WI38 (cell line): ENCODE results near the gene KRTAP5-6.

Experiments used
- H3K4me3 ChIP-seq: 2 replicates; pipeline ENCODE4 v1.5.1; 2011; ENCODE audit warnings: low read depth, mild to moderate bottlenecking, control low read depth, low read length
- TF ChIP-seq, protein P1 (sequence below): IDR thresholded peaks from 2 replicates; pipeline ENCODE4 v1.5.1; 2012; ENCODE audit warnings: low read depth, mild to moderate bottlenecking, control low read depth, low read length

The KRTAP5-6 gene

DNA sequence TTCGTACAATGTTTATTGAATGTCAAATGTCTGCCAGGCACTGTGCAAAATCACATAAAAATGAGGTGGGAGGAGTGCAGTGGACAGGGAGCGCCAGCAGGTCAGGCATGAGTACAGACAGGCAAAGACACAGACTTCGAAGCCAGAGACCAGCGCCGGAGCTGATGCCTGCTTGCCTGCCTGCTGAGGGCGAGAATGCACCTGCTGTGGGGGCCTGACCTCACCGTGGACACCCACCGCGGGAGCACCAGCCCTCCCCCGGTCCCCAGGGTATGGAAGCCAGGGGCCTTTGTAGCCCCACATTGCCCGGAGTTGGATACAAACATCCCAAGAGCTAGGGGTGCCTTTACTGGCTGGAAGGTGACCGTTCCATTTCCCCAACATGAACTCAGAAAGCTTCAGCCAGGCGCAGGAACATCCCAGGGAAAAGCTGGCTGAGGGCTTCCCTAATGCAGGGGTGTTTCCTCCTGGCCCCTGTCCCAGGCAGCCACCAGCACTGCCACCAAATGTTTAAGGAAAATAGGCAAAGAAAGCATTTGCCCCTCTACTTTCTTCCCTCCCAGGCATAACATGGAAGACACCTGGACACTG, 35.5 kb downstream of the KRTAP5-6 start:
- TF ChIP-seq, protein P1, sequence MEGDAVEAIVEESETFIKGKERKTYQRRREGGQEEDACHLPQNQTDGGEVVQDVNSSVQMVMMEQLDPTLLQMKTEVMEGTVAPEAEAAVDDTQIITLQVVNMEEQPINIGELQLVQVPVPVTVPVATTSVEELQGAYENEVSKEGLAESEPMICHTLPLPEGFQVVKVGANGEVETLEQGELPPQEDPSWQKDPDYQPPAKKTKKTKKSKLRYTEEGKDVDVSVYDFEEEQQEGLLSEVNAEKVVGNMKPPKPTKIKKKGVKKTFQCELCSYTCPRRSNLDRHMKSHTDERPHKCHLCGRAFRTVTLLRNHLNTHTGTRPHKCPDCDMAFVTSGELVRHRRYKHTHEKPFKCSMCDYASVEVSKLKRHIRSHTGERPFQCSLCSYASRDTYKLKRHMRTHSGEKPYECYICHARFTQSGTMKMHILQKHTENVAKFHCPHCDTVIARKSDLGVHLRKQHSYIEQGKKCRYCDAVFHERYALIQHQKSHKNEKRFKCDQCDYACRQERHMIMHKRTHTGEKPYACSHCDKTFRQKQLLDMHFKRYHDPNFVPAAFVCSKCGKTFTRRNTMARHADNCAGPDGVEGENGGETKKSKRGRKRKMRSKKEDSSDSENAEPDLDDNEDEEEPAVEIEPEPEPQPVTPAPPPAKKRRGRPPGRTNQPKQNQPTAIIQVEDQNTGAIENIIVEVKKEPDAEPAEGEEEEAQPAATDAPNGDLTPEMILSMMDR: no peak
- H3K4me3 ChIP-seq: no peak overlapping the region

DNA sequence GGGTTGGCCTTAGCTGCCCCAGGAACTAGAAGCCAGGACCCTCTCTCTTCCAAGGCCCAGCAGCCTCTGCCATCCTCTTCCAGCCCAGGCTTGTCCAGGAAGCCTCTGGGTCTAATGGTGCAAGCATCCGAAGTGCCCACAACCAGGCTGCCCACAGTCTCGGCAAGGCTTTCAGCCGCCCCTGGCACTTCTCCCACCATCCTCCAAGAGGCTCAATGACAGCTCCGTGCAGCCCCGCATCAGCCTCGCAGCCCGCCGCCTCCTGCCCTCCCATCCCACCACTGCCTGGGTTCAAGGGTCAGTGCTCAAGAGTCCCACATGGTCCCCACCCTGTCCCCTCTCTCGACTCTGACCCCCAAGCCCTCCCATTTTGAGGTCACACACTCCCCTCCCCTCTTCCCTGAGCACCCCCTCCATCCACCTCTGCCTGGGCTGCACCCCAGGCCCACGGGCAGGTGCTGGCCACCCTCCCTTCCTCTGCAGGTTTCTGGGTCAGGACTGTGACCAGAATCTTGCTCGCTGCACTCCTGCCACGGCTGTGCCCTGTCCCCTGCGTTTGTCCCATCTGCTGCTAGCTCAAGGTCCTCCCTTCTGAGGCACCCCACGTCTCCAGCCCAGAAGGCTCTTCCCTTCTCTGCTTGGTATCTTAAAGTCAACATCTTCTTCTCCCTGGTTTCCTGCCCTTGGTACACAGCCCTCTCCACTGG, 36.2 kb downstream of the KRTAP5-6 start:
- TF ChIP-seq, protein P1: no peak

DNA sequence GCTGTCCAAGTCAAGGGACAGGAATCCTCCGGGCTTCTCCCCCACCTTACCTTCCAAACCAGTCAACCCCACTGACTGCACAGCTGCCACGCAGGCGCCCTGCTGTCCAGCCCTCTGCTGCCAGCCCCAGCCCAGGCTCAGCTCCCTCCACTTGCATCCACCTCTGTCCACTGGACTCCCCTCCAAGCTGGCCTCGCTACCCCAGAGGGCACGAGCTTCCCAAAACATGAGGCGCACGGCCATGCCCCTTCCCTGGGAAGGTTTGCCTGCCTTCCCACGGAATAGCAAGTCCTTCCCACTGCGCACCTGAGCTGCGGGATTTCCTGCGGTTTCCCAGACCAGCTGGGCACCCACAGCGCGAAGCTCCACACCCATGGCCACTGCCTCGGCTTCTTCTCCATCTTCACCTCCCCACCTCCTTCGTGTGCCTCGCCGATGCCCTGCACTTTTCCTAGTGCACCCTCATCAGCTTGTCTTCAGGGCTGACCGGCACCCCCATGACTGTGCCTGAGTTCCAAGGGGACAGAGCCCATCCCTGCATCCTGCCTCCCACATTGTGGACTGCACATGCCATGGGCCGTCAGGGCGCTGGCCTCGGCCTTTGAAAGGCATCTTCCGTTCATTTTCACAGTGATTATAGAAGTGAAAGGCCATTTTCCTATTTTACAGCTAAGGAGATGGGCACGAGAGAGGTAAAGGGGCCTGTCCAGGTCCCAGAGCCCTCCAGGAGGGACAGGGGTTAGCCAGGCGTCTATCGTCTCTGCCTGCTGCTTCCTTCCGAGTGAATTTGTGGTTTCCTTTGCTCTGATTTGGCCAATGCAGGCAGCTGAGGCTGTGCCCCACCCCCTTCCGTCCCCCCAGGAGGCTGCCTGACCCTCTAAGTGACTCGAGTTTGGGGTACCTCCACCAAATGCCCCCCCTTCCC, 37.0 kb downstream of the KRTAP5-6 start:
- TF ChIP-seq, protein P1: no peak
- no peak overlapping the region for H3K4me3 ChIP-seq

More for the DNA sequence above, 36.2 kb downstream of the KRTAP5-6 start:
- no peak overlapping the region for H3K4me3 ChIP-seq

DNA sequence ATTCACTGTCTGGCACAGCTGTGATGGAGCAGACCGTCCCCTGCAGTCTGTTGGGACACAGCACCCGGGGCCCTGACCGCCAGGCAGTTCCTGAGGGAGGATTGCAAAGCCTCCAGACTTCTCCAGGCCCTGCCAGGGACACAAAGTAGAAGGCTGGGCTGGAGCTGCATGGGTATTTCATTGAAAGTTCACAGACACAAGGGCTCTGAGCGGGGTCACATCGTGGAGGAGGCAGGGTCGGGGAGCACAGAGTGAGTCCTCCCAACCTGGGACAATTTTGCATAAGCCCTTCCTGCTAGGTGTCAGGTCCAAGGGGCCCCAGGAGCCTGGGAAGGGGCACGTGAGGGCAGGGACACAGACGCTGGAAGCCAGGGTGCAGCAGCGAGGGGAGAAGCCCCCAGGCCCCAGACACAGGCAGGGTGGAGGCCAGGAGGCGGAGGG, 37.7 kb downstream of the KRTAP5-6 start:
- TF ChIP-seq, protein P1: no peak
- H3K4me3 ChIP-seq: no peak overlapping the region

DNA sequence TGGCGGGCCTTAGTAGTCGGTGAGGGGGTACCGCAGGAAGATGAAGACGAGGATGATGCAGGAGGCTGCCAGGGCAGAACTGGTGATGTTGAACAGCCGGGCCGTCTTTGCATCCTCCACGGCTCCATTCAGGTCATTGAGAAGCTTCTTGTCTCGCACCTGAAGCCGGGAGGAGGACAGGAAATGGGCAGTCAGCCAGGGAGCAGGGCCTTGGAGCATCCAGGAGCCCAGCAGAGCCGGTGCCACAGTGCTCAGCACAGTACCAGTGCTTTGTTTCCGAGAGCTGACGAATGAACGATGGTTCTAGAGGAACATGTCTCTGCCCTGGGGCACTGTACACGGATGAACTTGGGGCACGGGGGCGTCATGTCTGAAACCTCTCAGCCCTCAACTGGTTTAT, 38.3 kb downstream of the KRTAP5-6 start:
- no peak overlapping the region for H3K4me3 ChIP-seq
- TF ChIP-seq, protein P1: no peak

DNA sequence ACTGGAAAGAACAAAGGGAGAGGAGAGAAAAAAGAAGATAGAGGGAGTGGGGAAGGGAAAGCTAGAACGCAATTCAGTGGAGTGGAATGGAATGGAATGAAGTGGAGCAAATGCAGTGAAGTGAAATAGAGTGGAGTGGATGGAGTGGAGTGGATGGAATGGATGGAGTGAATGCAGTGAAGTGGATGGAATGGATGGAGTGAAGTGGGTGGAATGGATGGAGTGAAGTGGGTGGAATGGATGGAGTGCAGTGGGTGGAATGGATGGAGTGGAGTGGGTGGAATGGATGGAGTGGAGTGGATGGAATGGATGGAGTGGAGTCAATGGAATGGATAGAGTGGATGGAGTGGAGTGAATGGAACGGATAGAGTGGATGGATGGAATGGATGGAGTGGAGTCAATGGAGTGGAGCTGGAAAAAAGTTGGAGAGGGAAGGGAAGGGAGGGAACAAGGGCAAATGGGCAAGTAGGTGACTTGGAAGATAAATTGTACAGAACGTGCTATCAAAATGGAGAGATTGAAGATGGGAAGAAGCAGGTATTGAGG, 39.5 kb downstream of the KRTAP5-6 start:
- H3K4me3 ChIP-seq: no peak overlapping the region
- TF ChIP-seq, protein P1: no peak
